ENCODE measurements around the gene APOC4. TPM values are rescaled to one million over a fixed set of nuclear protein-coding genes. Genes with fewer than 3 reads are reported as not detected.

Gene APOC4
- total RNA-seq, 1 experiment from 2014 or later = not detected

GRCh38 chr19:44924243-44924725 lies 17.8 kb upstream of the APOC4 start:
- Histone ChIP-seq H3K4ac (ENCODE audit: low read depth, low read length) (no peak overlapping the region), H2BK12ac (ENCODE audit: insufficient read length, low read depth, low read length) (no peak overlapping the region), H3K4me1 (ENCODE audit: insufficient read depth, low read length) (no peaks in the 10 kb centered on the region; the same call in 1 of the 2 replicates), H3K4me2 (ENCODE audit: insufficient read depth, insufficient read length, low read length) (no peak overlapping the region), H3K79me2 (ENCODE audit: insufficient read depth, low read length) (no peaks in the 10 kb centered on the region), H2BK15ac (ENCODE audit: low read depth, low read length) (0 out of 2 replicates have a peak overlapping the region, but pooled peaks have one; percentile 37), H2AFZ (ENCODE audit: low read length) (no peak overlapping the region), H3K27ac (ENCODE audit: insufficient read length, low read depth, low read length) (no peak overlapping the region), H3K9ac (ENCODE audit: extremely low read depth, insufficient read length, low read length) (no peak overlapping the region), H3K27me3 (ENCODE audit: insufficient read depth, low read length) (no peaks in the 10 kb centered on the region), H4K91ac (ENCODE audit: insufficient read length, low read depth, low read length) (no peak overlapping the region), H3K23me2 (ENCODE audit: insufficient read length, low read depth, low read length, poor library complexity, severe bottlenecking) (no peaks in the 10 kb centered on the region), H4K8ac (replicated peaks; ENCODE audit: insufficient read length, low read depth, low read length) (no peak overlapping the region), H2AK5ac (ENCODE audit: insufficient read length, low read length) (no peak overlapping the region), H3K18ac (ENCODE audit: insufficient read length, low read depth, low read length) (no peak overlapping the region), H3K56ac (ENCODE audit: insufficient read length, low read depth, low read length) (no peak overlapping the region), H4K5ac (ENCODE audit: insufficient read length, low read depth, low read length) (no peak overlapping the region), H3K79me1 (ENCODE audit: insufficient read depth, low read depth, low read length, poor library complexity, severe bottlenecking) (no peaks in the 10 kb centered on the region), H2BK20ac (ENCODE audit: low read depth, low read length, poor library complexity, severe bottlenecking) (no peak overlapping the region), H2BK5ac (ENCODE audit: insufficient read length, low read length) (no peak overlapping the region), H4K20me1 (ENCODE audit: control insufficient read depth, insufficient read depth, insufficient read length) (no peaks in the 10 kb centered on the region), H2BK120ac (ENCODE audit: low read depth, low read length, poor library complexity, severe bottlenecking) (no peak overlapping the region), H3K14ac (ENCODE audit: insufficient read depth, low read length) (no peak overlapping the region), H3K9me3 (ENCODE audit: control insufficient read depth, low read depth, low read length) (no peaks in the 10 kb centered on the region), H3K23ac (ENCODE audit: insufficient read length, low read depth, low read length) (no peak overlapping the region), H3T11ph (ENCODE audit: low read length) (no peak overlapping the region)
- H3K4me1 Mint-ChIP-seq = peaks cover 14 to 19% of the 10 kb centered on the region in 2 experiments
- H3K27me3 Mint-ChIP-seq (ENCODE audit: low read depth) = peaks cover 25% of the 10 kb centered on the region
- no peak for TF ChIP-seq CTCF (conservative IDR thresholded peaks at IDR 0.05)
- WGBS (ENCODE audit: extremely low coverage, insufficient read length, low lambda C conversion rate) = no CpG with 5 or more reads among the region's 8 CpGs
- H3K9me3 Mint-ChIP-seq = peaks cover 0 to 5% of the 10 kb centered on the region in 2 experiments; a peak in 2 of 5 replicates
- H3K4me3 Mint-ChIP-seq = no peak overlapping the region
- H3K27ac Mint-ChIP-seq = no peak overlapping the region
- H3K36me3 Mint-ChIP-seq (ENCODE audit: insufficient read depth in 1 of 3, low read depth in 3 of 3) = peaks cover 2 to 4% (median 4%) of the 10 kb centered on the region in 3 experiments; a peak in 4 of 7 replicates
- DNase-seq = no peak

Measured in H9 (cell line).